Activated CD4-positive, alpha-beta T cell treated with anti-CD3 and anti-CD28 coated beads, Interleukin-2, amount 50 U/mL, for 1 hour (primary cell): ENCODE results near the gene MRPL34.
A peak's percentile ranks its signal among the peaks of the same experiment; 100 is the strongest.

Experiments
- DNase-seq: peaks from one replicate; pipeline ENCODE4 v3.0.0-alpha.2; 2020

The MRPL34 gene

DNA sequence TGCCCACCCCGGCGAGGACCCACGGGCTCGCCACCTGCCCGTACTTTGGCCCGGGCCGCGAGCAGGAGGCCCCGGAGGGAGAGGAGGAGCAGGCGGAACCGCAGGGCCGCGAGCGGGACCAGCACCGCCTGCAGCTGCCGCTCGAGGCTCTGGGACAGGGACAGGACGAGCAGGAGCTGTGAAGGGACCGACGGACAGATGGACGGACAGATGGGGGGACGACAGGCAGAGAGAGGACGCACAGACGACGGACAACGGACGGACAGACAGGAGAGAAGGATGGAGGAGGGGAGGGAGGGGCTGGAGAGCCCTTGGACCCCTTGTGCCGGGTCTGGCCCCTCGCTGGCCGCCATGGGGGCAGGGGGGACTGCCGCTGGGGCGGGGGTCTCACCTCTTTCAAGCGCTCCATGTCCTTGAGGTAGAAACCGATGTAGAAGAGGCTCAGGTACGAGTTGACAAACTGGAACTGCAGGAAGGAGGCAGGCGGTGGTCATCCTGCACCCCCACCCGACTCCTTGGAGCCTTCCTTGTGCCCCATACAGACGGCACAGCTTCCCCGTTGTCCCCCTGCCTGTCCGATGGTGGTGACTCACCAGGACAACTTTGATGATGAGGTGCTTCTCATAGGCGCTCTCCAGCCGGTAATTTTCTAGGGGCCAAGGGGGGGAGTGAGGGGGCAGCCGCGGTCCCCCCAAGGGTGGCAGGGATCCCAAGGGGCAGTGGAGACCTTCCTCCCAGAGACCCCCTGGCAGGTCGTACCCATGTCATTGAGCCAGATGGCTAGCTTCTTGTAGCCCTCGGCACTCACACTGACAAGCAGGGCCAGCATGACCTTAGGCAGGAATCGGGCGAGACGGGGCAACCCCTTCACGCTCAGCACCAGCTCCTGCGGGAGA is 23.9 kb downstream of the MRPL34 start:
- DNase-seq: no peak

DNA sequence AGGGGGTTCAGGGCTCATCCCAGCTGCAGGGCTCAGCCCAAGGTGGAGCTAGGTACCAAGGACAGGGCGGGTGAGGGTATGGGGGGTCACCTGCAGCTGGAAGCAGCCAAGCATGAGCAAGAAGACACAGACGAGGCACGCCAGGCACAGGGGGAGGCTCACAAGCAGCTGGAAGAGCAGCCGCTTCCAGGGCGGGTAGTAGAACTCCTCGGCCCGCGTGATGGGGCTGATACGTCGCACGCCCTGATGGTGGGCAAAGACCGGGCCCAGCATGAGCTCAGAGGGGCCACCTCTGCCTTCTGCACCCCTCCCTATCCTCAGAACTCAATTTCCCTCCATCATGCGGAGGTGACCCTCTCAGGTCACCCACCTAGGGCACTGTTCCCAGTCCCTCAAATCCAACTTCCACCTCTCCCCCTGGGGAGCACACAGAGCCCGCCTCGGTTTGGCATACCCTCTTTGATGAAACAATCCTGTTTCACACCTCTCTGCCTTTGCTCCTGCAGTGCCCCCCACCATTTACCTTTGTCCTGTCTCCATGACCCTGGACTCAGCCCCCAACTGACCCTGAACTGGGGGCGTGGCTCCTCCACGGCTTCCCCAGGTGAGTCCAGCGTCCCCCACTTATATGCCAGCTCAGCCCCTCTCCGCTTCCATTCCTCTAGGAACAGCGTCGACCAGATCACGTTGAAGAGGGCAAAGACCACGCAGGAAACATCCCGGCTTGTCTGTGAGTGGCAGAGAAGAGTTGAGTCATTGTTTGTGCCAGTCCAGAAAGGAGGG is 24.8 kb downstream of the MRPL34 start:
- DNase-seq: no peak

DNA sequence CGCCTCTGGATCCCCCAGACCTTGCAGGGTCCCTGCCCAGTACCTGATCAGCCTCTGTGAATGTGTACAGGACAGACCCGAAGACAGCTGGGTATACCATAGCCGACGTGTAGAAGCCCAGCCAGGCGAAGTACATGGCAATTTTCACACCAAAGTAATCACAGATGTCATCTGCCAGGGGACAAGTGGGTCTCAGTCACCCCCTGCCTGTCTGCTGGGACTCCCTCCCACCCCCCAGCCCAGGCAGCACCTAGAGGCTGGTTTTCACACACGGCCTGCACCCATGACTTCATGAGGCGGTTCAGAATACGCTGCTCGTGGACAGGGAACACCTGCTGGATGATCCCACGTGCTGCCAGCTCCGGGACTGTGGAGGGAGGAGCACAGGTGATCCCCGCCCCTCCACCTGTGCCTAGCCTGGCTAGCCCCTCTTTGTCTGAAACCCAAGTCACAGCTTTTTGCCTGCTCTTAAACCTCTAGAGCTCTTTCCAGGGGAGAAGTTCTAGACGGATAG is 25.4 kb downstream of the MRPL34 start:
- no peak for DNase-seq

DNA sequence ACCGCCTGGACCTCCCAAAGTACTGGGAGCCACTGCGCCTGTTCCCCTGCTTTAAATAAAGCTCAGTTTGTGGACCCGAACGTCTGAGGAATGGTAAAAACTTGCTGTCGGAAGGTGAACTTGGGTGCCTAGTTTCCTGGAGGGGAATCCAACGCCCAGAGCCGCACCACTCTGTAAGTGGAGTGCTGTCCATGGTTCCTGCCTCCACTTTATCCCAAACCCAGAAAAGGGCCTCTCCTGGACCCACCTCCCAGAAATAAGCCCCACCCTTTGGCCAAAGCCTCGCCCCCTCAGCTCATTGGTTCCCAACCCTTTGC is 26.6 kb downstream of the MRPL34 start:
- no peak for DNase-seq

DNA sequence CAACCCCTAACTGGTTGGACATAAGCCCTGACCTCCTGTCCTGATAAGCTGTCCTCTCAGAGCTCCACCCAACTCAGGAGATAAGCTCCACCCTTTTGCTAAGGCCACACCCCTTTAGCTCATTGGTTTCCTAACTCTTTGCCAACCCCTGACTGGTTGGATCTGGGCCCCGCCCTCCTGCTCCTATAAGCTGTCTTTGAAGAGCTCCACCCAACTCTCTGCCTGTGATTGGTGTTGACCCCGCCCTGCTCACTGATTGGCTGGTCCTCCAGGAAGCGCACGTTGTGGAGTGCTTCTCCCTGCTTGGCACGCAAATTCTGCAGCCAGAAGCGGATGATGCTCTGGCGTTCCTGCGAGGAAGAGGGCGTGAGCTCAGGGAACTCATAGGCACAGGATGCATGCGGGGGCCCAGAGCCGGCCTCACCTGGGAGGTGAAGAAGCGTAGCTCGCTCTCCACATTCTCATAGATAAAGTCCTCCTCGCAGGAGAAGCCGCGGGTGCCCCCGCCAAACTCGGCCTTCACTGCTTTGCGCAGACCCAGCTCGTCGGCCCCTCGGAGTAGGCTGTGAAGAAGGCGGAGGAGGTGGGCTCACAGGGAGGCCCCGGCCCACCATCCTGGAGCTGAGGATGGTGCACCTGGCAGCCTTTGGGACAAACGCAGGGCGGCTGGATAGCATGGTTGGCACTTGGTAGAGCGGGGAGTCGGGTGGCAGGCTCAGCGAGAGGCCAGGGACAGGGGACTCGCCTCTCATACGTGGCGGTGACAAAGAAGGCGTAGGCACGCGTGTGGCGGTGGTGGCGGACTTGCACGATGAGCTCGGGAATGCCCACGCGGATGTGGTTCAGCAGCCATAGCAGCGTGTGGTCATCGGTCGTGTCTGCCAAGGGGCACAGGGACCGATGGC is 27.3 kb downstream of the MRPL34 start:
- DNase-seq: peak; percentile 34

DNA sequence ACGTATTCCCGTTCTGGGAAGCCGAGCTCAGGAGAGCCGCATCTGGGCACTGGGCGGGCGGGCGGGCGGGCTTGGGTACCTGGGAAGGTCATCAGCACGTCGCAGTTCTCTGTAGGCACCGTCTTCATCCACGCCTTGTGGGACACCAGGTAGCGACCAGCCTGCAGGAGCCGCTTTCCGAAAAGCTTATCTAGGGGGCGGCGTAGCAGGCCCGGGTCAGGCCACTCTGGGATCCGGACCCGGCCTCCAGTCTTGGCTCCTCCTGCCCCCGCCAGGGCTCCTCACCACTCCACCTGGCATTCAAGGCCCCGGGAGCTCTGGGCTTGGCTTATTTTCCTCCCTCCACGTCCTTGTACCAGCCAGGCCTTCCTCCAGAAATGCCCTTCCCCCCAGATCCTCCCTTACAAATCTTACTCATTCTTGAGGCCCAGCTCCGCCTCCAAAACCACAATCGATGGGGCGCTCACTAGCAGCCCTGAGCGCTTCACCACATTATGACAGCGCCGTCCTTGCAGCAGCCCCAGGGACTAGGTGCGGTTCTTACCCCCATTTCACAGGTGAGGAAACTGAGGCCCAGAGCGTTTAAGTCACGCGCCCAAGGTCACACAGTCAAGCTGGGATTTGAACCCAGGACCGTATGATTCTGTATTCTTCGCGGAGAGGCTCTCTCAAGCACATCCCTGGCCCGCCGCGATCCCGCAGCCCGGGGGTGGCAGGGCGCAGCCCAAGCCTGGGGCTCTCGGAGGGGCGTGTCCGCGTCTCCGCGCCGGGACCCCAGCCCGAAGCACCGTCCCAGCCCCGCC is 28.1 kb downstream of the MRPL34 start:
- DNase-seq: peak; percentile 66

DNA sequence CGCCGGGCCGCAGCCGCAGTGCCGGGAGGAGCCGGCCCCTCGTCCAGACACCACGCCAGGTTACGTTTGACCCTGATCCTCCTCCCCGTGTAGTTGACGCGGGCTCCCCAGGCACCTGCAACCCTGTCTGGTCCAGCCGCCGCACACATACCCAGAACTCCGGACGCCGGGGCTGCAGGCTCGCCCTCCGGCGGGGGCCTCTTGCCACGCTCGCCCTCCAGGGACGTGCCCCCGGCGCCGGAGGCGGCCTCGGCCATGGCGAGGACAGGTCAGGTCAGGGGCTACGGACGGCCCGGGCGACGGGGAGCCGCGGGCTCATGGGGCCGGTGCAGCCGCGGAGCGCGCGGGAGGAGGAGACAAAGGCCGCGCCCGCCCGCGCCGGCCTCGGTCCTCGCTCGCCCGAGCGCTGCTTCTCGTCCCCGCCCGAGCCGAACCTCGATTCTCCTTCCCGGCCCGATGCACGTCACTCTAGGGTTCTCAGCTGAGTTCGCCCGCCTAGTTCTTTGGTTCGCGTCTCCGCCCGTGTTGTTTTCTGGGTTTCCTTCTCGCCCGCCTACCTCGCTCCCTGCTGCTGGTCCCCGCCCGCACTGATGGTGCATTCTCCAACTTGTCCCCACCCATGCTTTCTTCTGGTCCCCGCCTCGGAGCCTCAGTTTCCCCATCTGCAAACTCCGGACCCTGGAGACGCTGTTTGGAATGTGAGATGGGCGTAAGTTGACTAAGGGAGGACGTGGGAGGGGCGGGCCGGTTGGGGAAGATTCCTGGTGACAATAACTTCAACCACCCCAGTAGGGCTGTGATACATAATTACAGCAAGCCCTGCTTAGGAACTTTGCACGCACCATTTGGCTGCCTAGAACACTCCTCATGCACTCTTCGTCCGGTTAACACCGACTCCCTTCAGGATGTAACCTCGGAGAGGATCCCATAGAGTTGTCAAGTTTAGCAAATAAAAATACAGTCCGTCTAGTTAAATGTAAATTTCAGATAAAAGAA is 29.0 kb downstream of the MRPL34 start, which contains the start of gene ANO8:
TSS of gene ANO8 (minus strand) at position 442 of the 996 bp plus-strand sequence. CDS start at position 257, 185 bp downstream.
- DNase-seq: peak; percentile 96

DNA sequence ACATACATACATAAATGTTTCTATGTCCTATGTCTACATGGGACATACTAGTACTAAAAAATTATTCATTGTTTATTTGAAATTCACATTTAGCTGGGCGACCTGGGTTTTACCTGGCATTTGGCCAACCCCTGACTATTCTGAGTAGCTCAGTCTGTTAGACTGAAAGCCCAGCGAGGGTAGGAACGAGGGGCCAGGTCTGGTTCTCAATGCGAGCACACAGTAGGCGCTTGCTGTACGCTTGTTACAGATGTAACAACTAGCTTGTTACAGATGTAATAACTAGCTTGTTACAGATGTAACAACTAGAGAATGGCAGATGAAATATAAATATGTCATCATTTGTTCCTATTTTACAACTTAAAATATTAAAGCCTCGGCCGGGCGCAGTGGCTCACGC is 29.9 kb downstream of the MRPL34 start:
- DNase-seq: no peak

DNA sequence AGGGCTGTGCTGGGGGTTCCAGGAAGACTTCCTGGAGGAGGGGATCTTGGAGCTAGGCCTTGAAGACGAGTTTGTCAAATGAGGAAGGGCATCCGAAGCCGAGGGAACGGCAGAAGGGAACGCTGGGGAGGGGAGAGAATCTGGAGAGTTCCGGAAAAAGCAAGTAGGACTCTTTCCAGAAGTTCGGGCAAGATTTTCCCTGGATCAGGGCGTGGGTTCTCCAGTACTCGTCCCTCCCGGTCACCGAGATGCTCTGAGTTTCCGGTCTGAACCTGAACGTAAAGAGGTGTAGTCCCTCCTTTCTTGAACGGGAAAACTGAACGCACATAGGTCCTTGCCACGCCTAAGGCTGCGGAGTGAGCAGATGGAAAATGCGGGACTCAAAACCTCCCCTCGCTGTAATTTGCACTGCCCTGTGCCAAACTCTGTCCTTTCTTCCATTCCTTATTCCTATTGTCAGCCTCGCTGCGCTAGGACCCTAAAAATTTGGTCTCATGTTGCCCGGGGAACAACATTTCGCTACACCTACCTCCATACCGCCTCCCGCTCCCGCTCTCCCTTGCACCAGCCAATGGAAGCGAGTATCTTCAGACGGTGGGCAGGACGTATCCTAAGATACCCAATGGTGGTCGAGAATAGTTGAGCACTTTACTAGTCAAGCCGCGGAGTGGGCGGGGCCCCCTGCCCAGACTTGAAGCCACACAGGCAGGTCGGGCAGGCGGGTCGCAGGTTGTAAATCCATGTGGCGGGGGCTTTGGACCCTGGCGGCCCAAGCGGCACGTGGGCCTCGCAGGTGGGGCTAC is 31.4 kb downstream of the MRPL34 start, which contains the start of gene GTPBP3:
TSS of gene GTPBP3 (plus strand) at position 682 of the 803 bp plus-strand sequence. CDS start at position 741, 59 bp downstream.
- DNase-seq: peak; percentile 95

DNA sequence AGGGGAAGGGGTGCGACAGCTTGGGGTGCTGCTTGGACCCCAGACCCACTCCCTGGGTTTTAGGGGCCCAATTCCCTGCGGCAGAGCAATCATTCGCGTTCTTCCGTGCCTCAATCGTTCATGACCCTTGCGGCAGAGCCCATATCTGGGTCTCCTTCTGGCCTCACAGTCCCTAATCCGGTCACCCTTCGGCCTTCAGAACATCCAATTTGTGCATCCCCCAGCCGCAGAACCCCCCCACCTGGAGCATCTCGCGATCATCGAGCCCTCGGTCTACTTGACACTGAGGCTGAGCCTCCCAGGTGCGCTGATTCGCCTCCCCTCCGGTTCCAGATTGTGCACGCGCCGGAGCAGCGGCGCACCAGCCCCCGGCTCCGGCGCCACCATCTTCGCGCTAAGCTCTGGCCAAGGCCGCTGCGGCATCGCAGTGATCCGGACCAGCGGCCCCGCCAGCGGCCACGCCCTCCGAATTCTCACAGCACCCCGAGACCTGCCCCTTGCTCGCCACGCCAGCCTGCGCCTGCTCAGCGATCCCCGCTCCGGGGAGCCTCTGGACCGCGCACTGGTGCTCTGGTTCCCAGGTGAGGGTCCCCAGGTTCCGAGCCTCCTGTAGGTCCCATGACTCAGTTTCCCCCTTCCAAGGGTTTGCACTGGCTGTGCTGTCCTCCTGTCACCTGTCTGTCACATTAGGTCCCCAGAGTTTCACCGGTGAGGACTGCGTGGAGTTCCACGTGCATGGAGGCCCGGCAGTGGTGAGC is 32.2 kb downstream of the MRPL34 start:
- DNase-seq: peak; percentile 32

DNA sequence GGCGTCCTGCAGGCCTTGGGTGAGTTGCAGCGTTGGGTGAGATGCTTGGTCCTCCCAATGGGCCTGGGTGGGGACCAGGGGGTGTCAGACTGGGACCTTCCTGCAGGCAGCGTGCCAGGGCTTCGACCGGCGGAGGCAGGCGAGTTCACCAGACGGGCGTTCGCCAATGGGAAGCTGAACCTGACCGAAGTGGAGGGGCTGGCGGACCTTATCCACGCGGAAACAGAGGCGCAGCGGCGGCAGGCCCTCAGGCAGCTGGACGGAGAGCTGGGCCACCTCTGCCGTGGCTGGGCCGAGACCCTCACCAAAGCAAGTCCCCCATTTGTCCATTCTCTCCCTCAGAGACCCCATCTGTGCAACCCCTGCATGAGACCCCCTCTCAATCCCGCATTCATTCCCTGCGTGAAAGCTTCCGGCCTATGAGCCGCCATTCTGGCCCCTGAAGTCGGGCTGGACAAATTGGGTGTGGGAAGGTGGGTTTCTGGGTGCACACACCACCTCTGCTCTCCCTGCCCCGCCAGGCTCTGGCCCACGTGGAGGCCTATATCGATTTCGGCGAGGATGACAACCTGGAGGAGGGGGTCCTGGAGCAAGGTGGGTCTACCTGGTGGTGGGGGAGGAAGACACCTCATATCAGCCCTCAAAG is 32.9 kb downstream of the MRPL34 start:
- DNase-seq: no peak

DNA sequence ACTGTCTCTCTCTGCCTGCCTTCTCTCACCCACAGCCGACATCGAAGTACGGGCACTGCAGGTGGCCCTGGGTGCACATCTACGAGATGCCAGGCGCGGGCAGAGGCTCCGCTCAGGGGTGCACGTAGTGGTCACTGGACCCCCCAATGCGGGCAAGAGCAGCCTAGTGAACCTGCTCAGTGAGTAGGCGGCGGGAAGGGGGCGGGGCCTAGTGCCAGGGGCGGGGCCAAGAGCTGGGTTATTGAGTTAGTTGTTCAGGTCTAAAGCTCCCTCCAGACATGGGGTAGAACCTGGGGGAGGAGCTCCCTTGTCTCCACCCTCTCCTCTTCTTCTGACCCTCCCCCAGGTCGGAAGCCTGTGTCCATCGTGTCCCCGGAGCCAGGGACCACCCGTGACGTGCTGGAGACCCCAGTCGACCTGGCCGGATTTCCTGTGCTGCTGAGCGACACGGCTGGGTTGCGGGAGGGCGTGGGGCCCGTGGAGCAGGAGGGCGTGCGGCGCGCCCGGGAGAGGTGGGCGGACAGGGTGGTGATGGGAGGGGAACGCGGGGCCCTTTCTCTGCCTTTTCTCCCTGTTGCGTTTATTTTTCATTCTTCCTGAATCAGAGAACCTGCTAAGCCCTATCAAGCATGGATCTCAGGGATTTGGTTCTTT is 33.5 kb downstream of the MRPL34 start:
- peak; percentile 31 for DNase-seq

DNA sequence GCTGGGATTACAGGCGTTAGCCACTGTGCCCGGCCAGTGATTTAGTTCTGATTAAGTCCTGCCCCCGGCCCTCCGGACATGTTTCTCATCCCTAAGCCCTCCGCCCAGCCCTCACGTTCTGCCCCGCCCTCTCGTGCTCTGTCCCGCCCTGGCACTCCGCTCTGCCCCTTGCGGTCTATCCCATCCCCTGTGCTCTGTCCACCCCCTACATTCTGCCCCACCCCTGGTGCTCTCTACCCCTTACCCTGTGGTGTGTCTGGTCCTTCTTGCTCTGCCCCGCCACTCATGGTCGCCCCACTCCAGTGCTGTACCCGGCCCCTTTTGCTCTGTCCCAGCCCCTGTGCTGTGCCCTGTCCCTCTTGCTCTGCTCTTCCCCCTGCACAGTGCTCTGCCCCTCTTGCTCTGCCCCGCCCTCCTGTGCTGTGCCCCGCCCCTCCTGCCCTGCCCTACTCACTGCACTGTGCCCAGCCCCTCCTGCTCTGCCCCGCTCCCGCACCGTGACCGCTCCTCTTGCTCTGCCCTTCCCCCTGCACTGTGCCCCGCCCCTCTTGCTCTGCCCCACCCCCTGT is 34.7 kb downstream of the MRPL34 start:
- no peak for DNase-seq

DNA sequence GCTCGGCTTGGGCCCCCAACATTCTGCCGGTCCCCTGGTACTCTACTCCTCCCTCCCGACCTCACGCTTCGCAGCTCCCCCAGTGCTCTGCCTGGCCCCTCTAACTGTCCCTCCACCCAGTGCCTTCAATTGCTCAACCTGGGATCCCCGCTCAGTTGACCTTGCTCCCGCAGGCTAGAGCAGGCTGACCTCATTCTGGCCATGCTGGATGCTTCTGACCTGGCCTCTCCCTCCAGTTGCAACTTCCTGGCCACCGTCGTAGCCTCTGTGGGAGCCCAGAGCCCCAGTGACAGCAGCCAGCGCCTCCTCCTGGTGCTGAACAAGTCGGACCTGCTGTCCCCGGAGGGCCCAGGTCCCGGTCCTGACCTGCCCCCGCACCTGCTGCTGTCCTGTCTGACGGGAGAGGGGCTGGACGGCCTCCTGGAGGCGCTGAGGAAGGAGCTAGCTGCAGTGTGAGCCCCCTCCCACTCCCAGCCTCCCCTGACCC is 35.2 kb downstream of the MRPL34 start:
- no peak for DNase-seq

DNA sequence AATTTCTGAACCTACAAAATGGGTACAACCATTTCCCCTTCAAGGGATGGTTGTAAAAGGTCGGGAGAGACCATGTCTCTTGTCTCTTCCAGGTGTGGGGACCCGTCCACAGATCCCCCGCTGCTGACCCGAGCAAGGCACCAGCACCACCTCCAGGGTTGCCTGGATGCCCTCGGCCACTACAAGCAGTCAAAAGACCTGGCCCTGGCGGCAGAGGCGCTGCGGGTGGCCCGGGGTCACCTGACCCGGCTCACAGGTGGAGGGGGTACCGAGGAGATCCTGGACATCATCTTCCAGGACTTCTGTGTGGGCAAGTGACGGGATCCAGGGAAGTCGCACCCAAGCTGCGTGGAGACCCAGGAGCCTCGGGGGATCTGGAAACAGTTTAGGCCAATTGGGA is 35.7 kb downstream of the MRPL34 start:
- no peak for DNase-seq

DNA sequence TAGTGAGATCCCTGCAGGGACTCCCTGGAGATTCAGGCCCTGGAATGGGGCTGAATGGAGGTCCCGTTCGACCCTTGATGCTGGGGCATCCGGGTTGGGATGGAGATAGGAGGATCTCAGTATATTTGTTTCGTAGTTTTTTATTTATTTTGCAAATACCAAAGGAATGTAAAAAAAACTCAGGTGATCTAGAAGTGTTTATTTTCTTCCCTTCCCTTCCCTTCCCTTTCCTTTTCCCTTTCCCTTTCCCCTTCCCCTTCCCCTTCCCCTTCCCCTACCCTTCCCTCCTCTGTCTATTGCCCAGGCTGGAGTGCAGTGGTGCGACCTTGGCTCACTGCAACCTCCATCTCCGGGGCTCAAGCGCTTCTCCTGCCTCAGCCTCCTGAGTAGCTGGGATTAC is 36.2 kb downstream of the MRPL34 start:
- no peak for DNase-seq

DNA sequence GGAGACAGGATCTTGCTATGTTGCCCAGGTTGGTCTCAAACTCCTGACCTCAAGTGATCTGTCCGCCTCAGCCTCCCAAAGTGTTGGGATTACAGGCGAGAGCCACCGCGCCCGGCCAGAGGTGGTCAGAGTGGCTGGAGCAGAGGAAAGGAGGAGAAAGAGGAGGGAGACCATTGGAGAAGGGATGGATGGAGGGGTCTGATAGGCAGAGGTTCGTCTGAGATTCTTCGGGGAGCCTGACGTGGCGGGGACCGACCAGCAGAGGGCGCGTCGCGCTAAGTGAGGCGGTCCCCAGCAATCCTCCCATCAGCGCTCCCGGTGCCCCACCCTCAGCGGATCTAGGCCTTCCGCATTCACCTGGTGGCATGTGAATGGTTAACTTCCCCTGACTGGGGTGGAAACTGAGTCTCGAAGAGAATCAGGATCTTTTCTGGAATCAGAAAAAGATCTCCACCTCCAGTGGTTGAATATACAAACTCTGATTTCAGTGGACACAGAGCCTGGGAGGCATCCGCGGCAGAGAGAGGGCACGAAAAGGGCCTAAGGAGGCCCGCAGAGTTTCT is 40.5 kb downstream of the MRPL34 start:
- peak; percentile 76 for DNase-seq
